IMR-90 (cell line): ENCODE data around the gene SOBP. TPM values are rescaled to one million over a fixed set of nuclear protein-coding genes. Genes with fewer than 3 reads are reported as not detected.

Source experiments
- ATAC-seq: fragments of 200-7000 bp; cut with Tn5 transposase; 2 replicates; pipeline ENCODE4 v1.9.1; 2020; ENCODE audit warnings: low read depth, mild to moderate bottlenecking, moderate library complexity
- BruUV-seq: library from RNA; stranded (reverse); fragments of 400-500 nt; replicated peaks from 2 replicates; lab custom pipeline; 2021; lab: Mats Ljungman, UMichigan
- CTCF ChIA-PET: fragments of 300-600 bp; formaldehyde crosslinking; extraction: SDS; loops from one replicate; lab custom pipeline; 2021; ENCODE audit warnings: antibody characterized with exemption; lab: Yijun Ruan, JAX
- POLR2A ChIA-PET: fragments of 300-600 bp; sonication (Branson Sonifier 250); formaldehyde crosslinking; loops from one replicate; lab custom pipeline; 2022; ENCODE audit warnings: antibody characterized with exemption; ENCODE audit not compliant: unreplicated experiment; lab: Charles Lee
- DNase-seq: peaks from one replicate; pipeline ENCODE4 v3.0.0; 2013
- H2AFZ ChIP-seq: replicated peaks from 2 replicates; pipeline ENCODE3; 2013; ENCODE audit warnings: low read length, mild to moderate bottlenecking; ENCODE audit not compliant: poor library complexity
- H2AK5ac ChIP-seq: 2 replicates; pipeline ENCODE4 v1.6.1; 2013; ENCODE audit warnings: low read depth, low read length, inconsistent platforms
- H2AK9ac ChIP-seq: replicated peaks from 2 replicates; pipeline ENCODE3; 2013; ENCODE audit warnings: mild to moderate bottlenecking, low read depth, low read length, moderate library complexity; ENCODE audit not compliant: poor library complexity
- H2BK120ac ChIP-seq: 2 replicates; pipeline ENCODE4 v1.6.1; 2013; ENCODE audit warnings: low read depth, low read length, inconsistent platforms
- H2BK15ac ChIP-seq: 3 replicates; pipeline ENCODE4 v1.6.1; 2013; ENCODE audit warnings: low read depth, low read length, inconsistent platforms
- H2BK20ac ChIP-seq: 2 replicates; pipeline ENCODE4 v1.6.1; 2013; ENCODE audit warnings: low read depth, mild to moderate bottlenecking, inconsistent platforms, low read length, moderate library complexity
- H2BK5ac ChIP-seq: 2 replicates; pipeline ENCODE4 v1.6.1; 2013; ENCODE audit warnings: mild to moderate bottlenecking, low read depth, low read length, inconsistent platforms; ENCODE audit not compliant: poor library complexity, severe bottlenecking
- H3K14ac ChIP-seq: replicated peaks from 2 replicates; pipeline ENCODE4 v1.6.1; 2013; ENCODE audit warnings: low read depth, low read length, inconsistent platforms
- H3K18ac ChIP-seq: 2 replicates; pipeline ENCODE4 v1.6.1; 2013; ENCODE audit warnings: low read depth, low read length, control low read depth
- H3K23ac ChIP-seq: 2 replicates; pipeline ENCODE4 v1.6.1; 2013; ENCODE audit warnings: low read depth, low read length, inconsistent platforms
- H3K27ac ChIP-seq: 2 replicates; pipeline ENCODE4 v1.5.1; 2013; ENCODE audit warnings: mild to moderate bottlenecking, control low read depth, low read length; ENCODE audit not compliant: insufficient read depth
- H3K27me3 ChIP-seq: 2 replicates; pipeline ENCODE4 v1.6.1; 2013; ENCODE audit warnings: low read length; ENCODE audit not compliant: control insufficient read depth, insufficient read depth
- H3K36me3 ChIP-seq: 2 replicates; pipeline ENCODE4 v1.6.1; 2013; ENCODE audit warnings: low read length, mixed read lengths; ENCODE audit not compliant: control insufficient read depth, insufficient read depth
- H3K4ac ChIP-seq: 2 replicates; pipeline ENCODE4 v1.6.1; 2013; ENCODE audit warnings: low read depth, low read length, inconsistent platforms
- H3K4me1 ChIP-seq: 2 replicates; pipeline ENCODE4 v1.6.1; 2013; ENCODE audit warnings: low read length, mixed read lengths; ENCODE audit not compliant: control insufficient read depth, insufficient read depth
- H3K4me2 ChIP-seq: 2 replicates; pipeline ENCODE4 v1.6.1; 2013; ENCODE audit warnings: low read depth, mild to moderate bottlenecking, control low read depth, low read length, moderate library complexity
- H3K4me3 ChIP-seq: 2 replicates; pipeline ENCODE4 v1.5.1; 2013; ENCODE audit warnings: low read depth, mild to moderate bottlenecking, control low read depth, low read length, moderate library complexity; ENCODE audit not compliant: insufficient read depth
- H3K56ac ChIP-seq: 2 replicates; pipeline ENCODE4 v1.6.1; 2013; ENCODE audit warnings: low read length, inconsistent platforms; ENCODE audit not compliant: insufficient read depth; ENCODE audit errors: extremely low read depth
- H3K79me1 ChIP-seq, 2 experiments: 2 replicates each; pipeline ENCODE4 v1.6.1; 2013; ENCODE audit warnings: low read length in 2 of 2, inconsistent platforms in 1 of 2, low read depth in 1 of 2
- H3K9ac ChIP-seq: 2 replicates; pipeline ENCODE4 v1.6.1; 2013; ENCODE audit warnings: low read depth, low read length, control low read depth
- H3K9me1 ChIP-seq: 2 replicates; pipeline ENCODE4 v1.6.1; 2013; ENCODE audit warnings: low read length, inconsistent platforms; ENCODE audit not compliant: insufficient read depth
- H3K9me3 ChIP-seq: 2 replicates; pipeline ENCODE4 v1.6.1; 2013; ENCODE audit warnings: low read length; ENCODE audit not compliant: control insufficient read depth, insufficient read depth
- H4K20me1 ChIP-seq: 2 replicates; pipeline ENCODE4 v1.6.1; 2013; ENCODE audit warnings: low read length, inconsistent platforms; ENCODE audit not compliant: insufficient read depth
- H4K5ac ChIP-seq: 2 replicates; pipeline ENCODE4 v1.6.1; 2013; ENCODE audit warnings: mild to moderate bottlenecking, low read depth, low read length, control low read depth
- H4K8ac ChIP-seq, 2 experiments: 2 replicates each; pipeline ENCODE4 v1.6.1; 2013; ENCODE audit warnings: low read depth in 2 of 2, low read length in 2 of 2, control low read depth in 1 of 2, inconsistent platforms in 1 of 2
- H4K91ac ChIP-seq: 2 replicates; pipeline ENCODE4 v1.6.1; 2013; ENCODE audit warnings: low read depth, low read length, inconsistent platforms; ENCODE audit not compliant: insufficient read depth
- BHLHE40 ChIP-seq: fragments of 150-350 bp; IDR thresholded peaks from 2 replicates; pipeline ENCODE4 v1.6.1; 2016; ENCODE audit warnings: mild to moderate bottlenecking, low read depth, low read length
- CEBPB ChIP-seq: IDR thresholded peaks from 2 replicates; pipeline ENCODE4 v1.6.1; 2012; ENCODE audit warnings: low read depth, low read length, improper control_type of control experiment
- CHD1 ChIP-seq: IDR thresholded peaks from 2 replicates; pipeline ENCODE4 v1.6.1; 2012; ENCODE audit warnings: low read depth, low read length, improper control_type of control experiment
- CTCF ChIP-seq: conservative IDR thresholded peaks from 2 replicates; pipeline ENCODE4 v1.5.1; 2012; ENCODE audit warnings: mild to moderate bottlenecking, low read depth, low read length, improper control_type of control experiment
- ELK1 ChIP-seq: fragments of 150-350 bp; IDR thresholded peaks from 2 replicates; pipeline ENCODE4 v1.6.1; 2016; ENCODE audit warnings: low read depth, mild to moderate bottlenecking, low read length, moderate library complexity, borderline replicate concordance
- FOS ChIP-seq: fragments of 150-350 bp; IDR thresholded peaks from 2 replicates; pipeline ENCODE4 v1.6.1; 2016; ENCODE audit warnings: low read depth, low read length
- MAFK ChIP-seq: IDR thresholded peaks from 2 replicates; pipeline ENCODE4 v1.6.1; 2012; ENCODE audit warnings: low read depth, low read length, improper control_type of control experiment
- MAZ ChIP-seq: IDR thresholded peaks from 2 replicates; pipeline ENCODE4 v1.6.1; 2012; ENCODE audit warnings: low read depth, mild to moderate bottlenecking, low read length, improper control_type of control experiment, moderate library complexity, borderline replicate concordance
- MXI1 ChIP-seq: IDR thresholded peaks from 2 replicates; pipeline ENCODE4 v1.6.1; 2012; ENCODE audit warnings: low read depth, mild to moderate bottlenecking, low read length, moderate library complexity, borderline replicate concordance
- NFE2L2 ChIP-seq: fragments of 150-350 bp; IDR thresholded peaks from 2 replicates; pipeline ENCODE4 v1.6.1; 2016; ENCODE audit warnings: low read depth, mild to moderate bottlenecking, low read length
- POLR2A ChIP-seq: IDR thresholded peaks from 2 replicates; pipeline ENCODE4 v1.6.1; 2012; ENCODE audit warnings: mild to moderate bottlenecking, low read depth, low read length
- RAD21 ChIP-seq: IDR thresholded peaks from 2 replicates; pipeline ENCODE4 v1.6.1; 2012; ENCODE audit warnings: low read length, improper control_type of control experiment
- RCOR1 ChIP-seq: IDR thresholded peaks from 2 replicates; pipeline ENCODE4 v1.6.1; 2012; ENCODE audit warnings: mild to moderate bottlenecking, low read length, improper control_type of control experiment; ENCODE audit not compliant: insufficient replicate concordance
- RFX5 ChIP-seq: IDR thresholded peaks from 2 replicates; pipeline ENCODE4 v1.8.0; 2012; ENCODE audit warnings: low read depth, mild to moderate bottlenecking, low read length, moderate library complexity
- SMC3 ChIP-seq: fragments of 150-350 bp; IDR thresholded peaks from 2 replicates; pipeline ENCODE4 v1.6.1; 2016; ENCODE audit warnings: low read depth, mild to moderate bottlenecking, antibody characterized with exemption, low read length, moderate library complexity
- USF2 ChIP-seq: fragments of 150-350 bp; IDR thresholded peaks from 2 replicates; pipeline ENCODE4 v1.6.1; 2017; ENCODE audit warnings: mild to moderate bottlenecking, antibody characterized with exemption, low read length, low read depth
- WGBS, 2 experiments: methylation state at CpG; one replicate each; pipeline versions ENCODE4 v1.1.5 to v1.1.7; 2013; ENCODE audit warnings: missing lambda C conversion rate in 2 of 2; ENCODE audit not compliant: insufficient read length in 1 of 2; ENCODE audit errors: extremely low coverage in 2 of 2; 5-methylcytosine and 5-hydroxymethylcytosine counted together
- dilution Hi-C: fragments of 300-500 bp; cut with HindIII; formaldehyde crosslinking; loops from one replicate; pipeline ENCODE4 v1.14.3; 2018; ENCODE audit warnings: low sequenced_read_pairs; ENCODE audit not compliant: unreplicated experiment
- in situ Hi-C: fragments of 300-500 bp; cut with MboI; formaldehyde crosslinking; loops from 3 replicates; pipeline ENCODE4 v1.14.3; 2019; ENCODE audit warnings: low sequenced_read_pairs, inconsistent platforms, mixed read lengths
- intact Hi-C: fragments of 100-400 bp; cut with micrococcal nuclease; formaldehyde crosslinking; loops from 2 replicates; pipeline ENCODE4 v1.10.0; 2022
- polyA plus RNA-seq, 3 experiments: library from polyadenylated mRNA; depleted of rRNA; stranded (reverse); fragments of >200 nt; gene quantifications; 2 replicates each; pipeline ENCODE4 v1.2.3, GENCODE V29; 2012; ENCODE audit warnings: low replicate concordance in 1 of 3
- total RNA-seq: library from RNA; depleted of rRNA; stranded (reverse); fragments of >200 nt; gene quantifications from 2 replicates; pipeline ENCODE4 v1.2.3, GENCODE V29; 2012

The SOBP gene
- total and polyA plus RNA-seq, 2 of the 4 experiments (the other 2 are of a cell fraction) = 0.60 to 0.72 TPM

- in situ Hi-C loops = no loop called here
- no peak overlapping the region for H3K4me3 ChIP-seq
- BruUV-seq = no TSS peak
Observed at GRCh38 chr6:107550906-107551305, 61.0 kb downstream of the SOBP start.

More at GRCh38 chr6:107550906-107551305, 61.0 kb downstream of the SOBP start:
- no peaks in the 10 kb centered on the region for H4K20me1 ChIP-seq
- TF ChIP-seq SMC3 (no peak), MAZ (no peak), POLR2A (no peak), USF2 (no peak), CHD1 (no peak), RAD21 (no peak), MXI1 (no peak), CEBPB (no peak), MAFK (no peak), BHLHE40 (no peak), ELK1 (no peak), RCOR1 (no peak), FOS (no peak), RFX5 (no peak), CTCF (no peak), NFE2L2 (no peak)
- no peak overlapping the region for H2AK5ac ChIP-seq
- H2BK15ac ChIP-seq = no peak overlapping the region
- no peak overlapping the region for H3K14ac ChIP-seq
- H2AFZ ChIP-seq = no peak overlapping the region
- no peak for DNase-seq
- H3K4me1 ChIP-seq = no peaks in the 10 kb centered on the region
- ChIA-PET CTCF (no interaction called here), POLR2A (no interaction called here)
- H3K4ac ChIP-seq = no peak overlapping the region
- H2BK120ac ChIP-seq = no peak overlapping the region
- H3K56ac ChIP-seq = no peak overlapping the region
- H4K5ac ChIP-seq = no peak overlapping the region
- no peak for ATAC-seq
- H4K8ac ChIP-seq = no peak overlapping the region
- no peak overlapping the region for H2BK20ac ChIP-seq
- no peaks in the 10 kb centered on the region for H3K27me3 ChIP-seq
- no peak overlapping the region for H3K9ac ChIP-seq
- H3K9me1 ChIP-seq = no peaks in the 10 kb centered on the region
- H3K18ac ChIP-seq = no peak overlapping the region
- WGBS, 2 experiments = no CpG with 5 or more reads among the region's 4 CpGs
- H3K23ac ChIP-seq = no peak overlapping the region
- no peak overlapping the region for H4K91ac ChIP-seq
- H3K27ac ChIP-seq = no peak overlapping the region
- no peaks in the 10 kb centered on the region for H3K79me1 ChIP-seq
- H3K9me3 ChIP-seq = no peaks in the 10 kb centered on the region
- no peaks in the 10 kb centered on the region for H3K36me3 ChIP-seq
- dilution Hi-C loops (no loop called here), intact Hi-C loops (no loop called here)
- H2BK5ac ChIP-seq = no peak overlapping the region
- no peak overlapping the region for H3K4me2 ChIP-seq
- H2AK9ac ChIP-seq = no peak overlapping the region
